HG03432 (cell line): Measurements from ENCODE around the gene VAMP5.
"Not testable (repeated sequence)": the region's sequence is repeated elsewhere in the genome, so short reads cannot be mapped to it uniquely, and the experiment has no call there.

Source experiments
- ATAC-seq: cut with Tn5 transposase; IDR thresholded peaks from one replicate; pipeline ENCODE4 v1.9.1; 2021; ENCODE audit warnings: mild to moderate bottlenecking, moderate library complexity; ENCODE audit not compliant: unreplicated experiment

Gene VAMP5

GRCh38 chr2:85600951-85601770, 16.9 kb downstream of the VAMP5 start:
- no peak for ATAC-seq

- peak; percentile 48 for ATAC-seq
Measured at GRCh38 chr2:85601771-85602475, 17.7 kb downstream of the VAMP5 start.

GRCh38 chr2:85602476-85603234, 18.4 kb downstream of the VAMP5 start, which contains the start of gene TMEM150A:
Gene TMEM150A (minus strand): TSS chr2:85602698. CDS start chr2:85601948, 750 bp downstream.
- ATAC-seq = peak; percentile 96

- not testable (repeated sequence) for ATAC-seq
Measured at GRCh38 chr2:85604133-85604444, 19.9 kb downstream of the VAMP5 start.

GRCh38 chr2:85604568-85605339, 20.5 kb downstream of the VAMP5 start:
- no peak for ATAC-seq

- no peak for ATAC-seq
Measured at GRCh38 chr2:85605406-85606115, 21.3 kb downstream of the VAMP5 start.

GRCh38 chr2:85606116-85606455, 21.9 kb downstream of the VAMP5 start:
- no peak for ATAC-seq

- no peak for ATAC-seq
Measured at GRCh38 chr2:85607268-85608215, 23.3 kb downstream of the VAMP5 start.

- ATAC-seq = no peak
Measured at GRCh38 chr2:85611217-85611704, 27.0 kb downstream of the VAMP5 start.

GRCh38 chr2:85611705-85612587, 27.7 kb downstream of the VAMP5 start, which contains the start of gene C2orf68:
Gene C2orf68 (minus strand): TSS chr2:85612066. CDS start chr2:85611984, 82 bp downstream.
- peak; percentile 81 for ATAC-seq

GRCh38 chr2:85613717-85614515, 29.7 kb downstream of the VAMP5 start:
- ATAC-seq = no peak

GRCh38 chr2:85614757-85615156, 30.5 kb downstream of the VAMP5 start:
- ATAC-seq = not testable (repeated sequence)

- no peak for ATAC-seq
Measured at GRCh38 chr2:85615413-85615728, 31.1 kb downstream of the VAMP5 start.

GRCh38 chr2:85617723-85618122, 33.5 kb downstream of the VAMP5 start:
- ATAC-seq = not testable (repeated sequence)

GRCh38 chr2:85619617-85620016, 35.4 kb downstream of the VAMP5 start:
- ATAC-seq = no peak

GRCh38 chr2:85621338-85621737, 37.1 kb downstream of the VAMP5 start:
- no peak for ATAC-seq

GRCh38 chr2:85623991-85624390, 39.8 kb downstream of the VAMP5 start:
- no peak for ATAC-seq
